Activated T-cell treated with anti-CD3 and anti-CD28 coated beads for 48 hours (primary cell): ENCODE data around the gene PPP1R1C.
"Not testable (repeated sequence)": the region's sequence is repeated elsewhere in the genome, so short reads cannot be mapped to it uniquely, and the experiment has no call there.

Source experiments
- DNase-seq: peaks from one replicate; pipeline ENCODE4 v3.0.0-alpha.2; 2020; ENCODE audit warnings: low read depth

PPP1R1C gene

GRCh38 chr2:182015334-182016109 is 29.9 kb downstream of the PPP1R1C start:
- no peak for DNase-seq

GRCh38 chr2:182018218-182018617 is 32.6 kb downstream of the PPP1R1C start:
- no peak for DNase-seq

- no peak for DNase-seq
Observed at GRCh38 chr2:182019731-182020130, 34.1 kb downstream of the PPP1R1C start.

GRCh38 chr2:182020286-182021070 is 34.8 kb downstream of the PPP1R1C start:
- no peak for DNase-seq

- no peak for DNase-seq
Observed at GRCh38 chr2:182023235-182023634, 37.6 kb downstream of the PPP1R1C start.

- not testable (repeated sequence) for DNase-seq
Observed at GRCh38 chr2:182030875-182031274, 45.2 kb downstream of the PPP1R1C start.

- DNase-seq: no peak
Observed at GRCh38 chr2:182031956-182032355, 46.3 kb downstream of the PPP1R1C start.

- no peak for DNase-seq
Observed at GRCh38 chr2:182033449-182033848, 47.8 kb downstream of the PPP1R1C start.

GRCh38 chr2:182038576-182038975 is 52.9 kb downstream of the PPP1R1C start:
- DNase-seq: no peak

- no peak for DNase-seq
Observed at GRCh38 chr2:182043021-182043420, 57.4 kb downstream of the PPP1R1C start.

GRCh38 chr2:182043861-182044260 is 58.2 kb downstream of the PPP1R1C start:
- no peak for DNase-seq

- no peak for DNase-seq
Observed at GRCh38 chr2:182047544-182047943, 61.9 kb downstream of the PPP1R1C start.

- no peak for DNase-seq
Observed at GRCh38 chr2:182048088-182048487, 62.4 kb downstream of the PPP1R1C start.

- DNase-seq: no peak
Observed at GRCh38 chr2:182048621-182049020, 63.0 kb downstream of the PPP1R1C start.

- DNase-seq: no peak
Observed at GRCh38 chr2:182049372-182050148, 63.9 kb downstream of the PPP1R1C start.

- no peak for DNase-seq
Observed at GRCh38 chr2:182050333-182051135, 64.9 kb downstream of the PPP1R1C start.

GRCh38 chr2:182055993-182056392 is 70.3 kb downstream of the PPP1R1C start:
- DNase-seq: no peak

GRCh38 chr2:182057002-182057401 is 71.3 kb downstream of the PPP1R1C start:
- no peak for DNase-seq

GRCh38 chr2:182058056-182058455 is 72.4 kb downstream of the PPP1R1C start:
- no peak for DNase-seq

GRCh38 chr2:182061739-182062138 is 76.1 kb downstream of the PPP1R1C start:
- DNase-seq: no peak

GRCh38 chr2:182062329-182062972 is 76.8 kb downstream of the PPP1R1C start:
- no peak for DNase-seq
